Stimulated activated CD8-positive, alpha-beta memory T cell treated with anti-CD3 and anti-CD28 coated beads, Interleukin-4, amount 100 ng/mL, for 24 hours (primary cell): ENCODE results near the gene MFGE8.

Experiments
- DNase-seq: peaks from one replicate; pipeline ENCODE4 v3.0.0-alpha.2; 2020; ENCODE audit warnings: low read depth

Gene MFGE8

DNA sequence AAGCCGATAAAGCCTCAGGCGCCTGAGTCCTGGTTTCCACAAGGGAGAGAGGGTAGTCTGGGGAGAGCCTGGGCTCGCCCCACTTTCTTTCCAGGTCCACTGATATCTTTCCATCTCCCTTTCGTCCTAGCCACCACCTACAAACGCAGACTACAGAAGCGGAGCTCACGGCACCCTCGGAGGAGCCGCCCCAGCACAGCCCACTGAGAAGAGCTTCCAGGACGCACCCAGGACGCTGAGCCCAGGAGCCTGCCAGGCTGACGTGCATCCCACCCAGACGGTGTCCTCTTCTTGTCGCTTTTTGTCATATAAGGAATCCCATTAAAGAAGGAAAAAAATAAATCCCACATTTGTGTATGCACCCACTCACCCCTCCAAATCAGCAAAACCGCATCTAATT is 38.9 kb downstream of the MFGE8 start:
- DNase-seq = no peak

GRCh38 chr15:88873786-88874185 is 39.4 kb downstream of the MFGE8 start:
- DNase-seq = no peak

DNA sequence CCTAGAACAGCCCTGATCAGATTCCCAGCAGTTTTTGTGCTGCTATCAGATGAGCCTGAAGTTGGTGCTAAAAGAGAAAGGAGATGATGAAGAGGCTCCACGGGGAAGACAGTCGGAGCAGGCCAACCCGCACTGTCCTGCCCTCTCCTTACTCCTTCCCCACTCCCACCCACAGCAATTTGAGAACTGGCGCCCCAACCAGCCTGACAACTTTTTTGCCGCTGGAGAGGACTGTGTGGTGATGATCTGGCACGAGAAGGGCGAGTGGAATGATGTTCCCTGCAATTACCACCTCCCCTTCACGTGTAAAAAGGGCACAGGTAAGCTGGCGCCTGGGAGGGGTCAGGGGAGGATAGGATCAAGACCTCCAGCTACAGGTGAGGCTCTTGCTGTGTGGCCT is 40.5 kb downstream of the MFGE8 start:
- DNase-seq = no peak

DNA sequence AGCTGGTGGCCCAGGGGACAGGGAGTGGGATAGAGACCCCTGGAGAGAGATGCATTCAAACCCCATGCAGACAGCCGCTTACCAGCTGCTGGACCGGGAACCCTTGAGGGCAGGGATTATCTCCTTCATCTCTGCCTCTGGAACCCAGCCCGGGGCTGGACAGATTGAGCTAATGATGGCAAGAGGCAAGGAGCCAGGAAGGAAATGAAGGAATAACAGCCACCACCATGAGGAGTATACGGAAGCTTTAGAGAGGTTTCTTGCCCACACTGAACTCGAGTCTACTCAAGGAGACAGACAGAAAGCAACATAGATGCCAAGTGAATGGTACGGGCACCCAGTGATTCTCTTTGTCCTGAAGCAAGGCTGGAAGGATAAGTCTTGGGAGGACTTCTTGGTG is 41.1 kb downstream of the MFGE8 start:
- no peak for DNase-seq

- no peak for DNase-seq
Observed at GRCh38 chr15:88871313-88871712, 41.9 kb downstream of the MFGE8 start.

- DNase-seq = no peak
Observed at GRCh38 chr15:88866295-88866881, 46.8 kb downstream of the MFGE8 start.

DNA sequence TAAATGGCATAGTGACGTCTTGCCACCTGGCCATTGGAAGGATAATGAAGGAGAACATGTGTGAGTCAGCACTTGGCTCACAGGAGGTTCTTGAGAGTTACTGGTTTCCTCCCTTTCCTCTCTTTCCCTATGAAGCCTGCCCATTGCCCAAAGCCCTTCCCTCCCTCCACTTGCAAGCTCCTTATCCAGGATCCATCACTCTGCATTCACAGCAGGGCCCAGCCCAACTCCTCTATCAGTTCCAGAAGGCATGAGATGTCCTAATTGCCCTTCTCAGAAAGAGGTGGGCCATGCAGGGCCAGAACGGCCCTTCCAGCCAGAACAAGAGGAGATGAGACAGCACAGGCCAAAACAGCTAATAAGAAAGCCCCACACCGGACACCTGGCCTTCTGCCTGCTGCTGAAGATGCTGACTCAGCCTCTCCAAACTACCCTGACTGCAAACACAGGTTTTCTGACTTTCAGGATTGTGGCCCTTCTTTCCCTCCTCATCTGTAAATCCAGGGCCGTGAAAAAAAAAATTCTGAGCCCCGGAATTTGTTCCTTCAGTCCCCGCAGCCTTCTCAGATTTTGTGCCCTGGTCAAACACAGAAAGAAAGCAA is 47.6 kb downstream of the MFGE8 start:
- no peak for DNase-seq

DNA sequence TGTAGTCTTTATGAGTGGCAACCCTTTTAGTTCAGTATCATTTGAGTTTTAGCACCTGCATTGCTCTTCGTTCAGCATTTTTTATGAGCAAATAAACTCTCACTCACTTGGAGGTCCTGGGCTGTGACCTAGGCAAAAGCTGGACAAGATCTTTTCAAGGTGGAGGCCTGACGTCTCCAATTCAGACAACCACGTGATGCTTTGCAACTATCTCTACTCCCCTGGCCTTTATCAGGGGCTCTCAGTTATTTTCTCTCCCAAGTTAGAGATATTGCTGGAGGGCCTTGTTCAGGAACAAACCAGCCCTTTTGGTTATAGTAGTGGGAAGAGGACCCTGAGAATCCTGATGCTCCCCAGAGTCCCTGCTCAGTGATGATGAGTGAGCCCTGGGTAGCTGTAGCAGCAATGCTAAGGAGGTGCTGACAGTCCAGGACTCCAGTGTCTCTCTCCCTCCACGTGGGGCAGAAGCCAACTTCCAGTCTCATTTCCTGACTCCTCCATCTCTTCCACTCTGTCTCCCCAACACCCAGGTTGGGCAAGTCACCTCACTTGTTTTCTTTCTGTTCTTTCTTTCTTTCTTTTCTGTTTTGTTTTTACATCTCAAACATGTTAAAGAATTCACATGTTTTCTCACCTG is 48.2 kb downstream of the MFGE8 start:
- DNase-seq = no peak

DNA sequence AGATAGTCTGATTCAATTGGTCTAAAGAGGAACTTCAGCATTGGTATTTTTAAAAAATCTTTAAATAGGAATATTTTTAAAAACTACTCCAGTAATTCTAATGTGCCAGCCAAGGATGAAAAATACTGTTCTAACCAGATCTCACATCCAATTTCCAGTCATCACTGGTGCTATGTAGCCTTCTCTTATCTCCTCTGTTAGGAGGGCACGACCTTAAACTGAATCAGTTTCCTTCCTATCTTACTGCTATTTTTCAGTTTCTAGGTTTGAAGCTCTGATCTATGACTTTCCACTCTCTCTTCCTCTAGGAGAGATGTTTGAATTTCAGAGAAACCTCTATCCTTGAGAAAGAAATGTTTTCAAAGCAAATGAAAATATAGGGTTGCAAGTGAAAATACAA is 49.8 kb downstream of the MFGE8 start:
- no peak for DNase-seq

DNA sequence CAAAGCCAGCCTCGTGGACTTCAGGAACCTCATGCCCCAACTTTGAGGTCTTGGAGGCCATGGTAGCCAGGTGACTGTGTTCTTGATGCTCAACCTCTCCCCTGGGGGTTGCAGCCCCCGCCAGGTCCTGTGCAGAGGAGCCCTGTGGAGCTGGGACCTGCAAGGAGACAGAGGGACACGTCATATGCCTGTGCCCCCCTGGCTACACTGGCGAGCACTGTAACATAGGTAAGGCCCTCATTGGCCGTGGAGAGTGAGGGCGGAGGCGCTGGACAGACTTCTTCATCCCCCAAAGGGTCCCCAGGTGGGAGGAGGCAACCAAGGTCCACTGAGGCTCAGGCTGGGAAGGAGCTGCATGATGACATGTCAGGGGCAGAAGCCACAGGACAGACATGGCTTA is 53.0 kb downstream of the MFGE8 start:
- no peak for DNase-seq

DNA sequence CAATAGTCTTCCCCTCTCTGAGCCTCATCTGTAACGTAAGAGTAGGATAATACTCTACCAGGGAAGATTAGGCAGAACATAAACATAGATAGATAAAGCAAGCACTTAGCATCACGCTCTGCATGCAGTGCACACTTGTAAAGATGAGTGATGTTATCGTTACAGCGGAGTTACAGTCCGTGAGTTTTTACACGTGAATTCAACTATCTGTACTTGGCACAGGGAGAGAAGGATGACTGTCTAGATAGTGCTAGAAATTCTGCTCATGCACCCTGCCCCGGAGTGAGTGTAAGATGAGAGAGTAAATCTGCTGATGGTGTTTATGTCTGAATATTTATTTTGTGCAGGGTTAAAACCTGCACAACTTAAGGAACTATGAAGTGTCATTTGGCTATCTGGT is 53.6 kb downstream of the MFGE8 start:
- no peak for DNase-seq

DNA sequence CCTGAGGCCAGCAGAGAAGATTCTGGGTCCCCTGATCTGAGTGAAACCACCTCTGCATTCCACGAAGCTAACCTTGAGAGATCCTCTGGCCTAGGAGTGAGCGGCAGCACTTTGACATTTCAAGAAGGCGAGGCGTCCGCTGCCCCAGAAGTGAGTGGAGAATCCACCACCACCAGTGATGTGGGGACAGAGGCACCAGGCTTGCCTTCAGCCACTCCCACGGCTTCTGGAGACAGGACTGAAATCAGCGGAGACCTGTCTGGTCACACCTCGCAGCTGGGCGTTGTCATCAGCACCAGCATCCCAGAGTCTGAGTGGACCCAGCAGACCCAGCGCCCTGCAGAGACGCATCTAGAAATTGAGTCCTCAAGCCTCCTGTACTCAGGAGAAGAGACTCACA is 54.2 kb downstream of the MFGE8 start:
- no peak for DNase-seq

- DNase-seq = no peak
Observed at GRCh38 chr15:88852476-88852875, 60.7 kb downstream of the MFGE8 start.

- no peak for DNase-seq
Observed at GRCh38 chr15:88849376-88850072, 63.7 kb downstream of the MFGE8 start.
